Naive B cell (primary cell): Measurements from ENCODE around the gene NAA10. TPM values are rescaled to one million over a fixed set of nuclear protein-coding genes. Genes with fewer than 3 reads are reported as not detected.

Source experiments
- ATAC-seq, 2 donors: fragments of 150-1000 bp; cut with Tn5 transposase; 2 replicates each; pipeline ENCODE4 v1.10.0; 2021; ENCODE audit warnings: low read depth in 2 of 2, mild to moderate bottlenecking in 2 of 2, moderate library complexity in 2 of 2
- DNase-seq: peaks from one replicate; pipeline ENCODE4 v3.0.0; 2022
- H3K27ac Mint-ChIP-seq, 6 donors: one replicate each; pipeline ENCODE4 v1.8.0; 2020 to 2022; ENCODE audit warnings: mild to moderate bottlenecking in 6 of 6, mixed read lengths in 6 of 6, moderate library complexity in 5 of 6, inconsistent platforms in 2 of 6
- H3K27me3 Mint-ChIP-seq, 3 donors: one replicate each; pipeline ENCODE4 v1.8.0; 2021 to 2022; ENCODE audit warnings: mixed read lengths in 3 of 3, mild to moderate bottlenecking in 1 of 3
- H3K36me3 Mint-ChIP-seq, 2 donors: one replicate each; pipeline ENCODE4 v1.8.0; 2020 to 2022; ENCODE audit warnings: mixed read lengths in 2 of 2, inconsistent platforms in 1 of 2, mild to moderate bottlenecking in 1 of 2
- H3K4me1 Mint-ChIP-seq, 3 donors: one replicate each; pipeline ENCODE4 v1.8.0; 2020 to 2022; ENCODE audit warnings: mixed read lengths in 3 of 3, inconsistent platforms in 1 of 3, mild to moderate bottlenecking in 1 of 3, moderate library complexity in 1 of 3
- H3K4me3 Mint-ChIP-seq, 8 donors: one replicate each; pipeline ENCODE4 v1.8.0; 2020 to 2022; ENCODE audit warnings: mild to moderate bottlenecking in 8 of 8, mixed read lengths in 8 of 8, moderate library complexity in 8 of 8, inconsistent platforms in 2 of 8
- H3K9me3 Mint-ChIP-seq, 7 donors: one replicate each; pipeline ENCODE4 v1.8.0; 2020 to 2022; ENCODE audit warnings: mixed read lengths in 7 of 7, mild to moderate bottlenecking in 5 of 7, inconsistent platforms in 2 of 7, moderate library complexity in 1 of 7
- polyA plus RNA-seq, 6 donors: library from polyadenylated mRNA; unstranded; fragments of 300-500 nt; fragmentation: Illumina TruSeq; gene quantifications; one replicate each; pipeline ENCODE4 v1.2.3, GENCODE V29; 2021; ENCODE audit warnings: low read depth in 6 of 6

NAA10 gene
- polyA plus RNA-seq, 6 donors from 2014 or later, result 52.6 to 98.7 (median 61.0) TPM

DNA sequence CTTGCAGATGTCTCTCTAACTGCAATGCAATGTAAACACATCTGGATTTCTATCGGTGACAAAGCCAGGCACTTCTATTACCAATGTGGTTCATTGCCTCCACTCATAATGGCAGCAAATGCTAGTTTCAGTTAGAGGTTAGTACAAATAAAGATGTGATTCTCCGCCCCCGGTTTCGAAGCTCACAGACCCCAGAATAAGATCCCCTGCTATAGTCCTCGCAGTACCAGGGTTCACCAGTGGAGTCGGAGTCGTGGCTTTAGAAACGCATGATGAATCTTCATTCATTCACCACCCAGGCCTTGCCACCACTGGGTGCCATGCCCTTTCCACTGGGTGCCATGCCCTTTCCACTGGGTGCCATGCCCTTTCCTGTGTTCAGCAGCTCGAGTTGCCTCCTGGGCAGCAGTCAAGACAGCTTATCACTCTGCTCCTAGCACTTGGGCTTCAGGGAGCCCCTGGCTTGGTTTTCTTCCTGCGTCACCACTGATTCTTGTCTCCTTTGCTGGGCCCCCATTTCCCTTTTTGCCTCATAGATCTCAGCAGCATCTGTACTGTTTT lies 3.5 kb upstream of the NAA10 start:
- ATAC-seq (no peak), DNase-seq (no peak)
- Mint-ChIP-seq H3K4me1 (peaks cover 17 to 43% (median 19%) of the 10 kb centered on the region in 3 donors), H3K36me3 (no peaks in the 10 kb centered on the region), H3K27me3 (no peaks in the 10 kb centered on the region), H3K9me3 (peaks cover 0 to 4% (median 0%) of the 10 kb centered on the region in 7 donors), H3K27ac (peak overlapping the region in 3 of 6 donors; percentile 36 to 54 (median 54)), H3K4me3 (peak overlapping the region in 2 of 8 donors; percentile 64 to 69)

DNA sequence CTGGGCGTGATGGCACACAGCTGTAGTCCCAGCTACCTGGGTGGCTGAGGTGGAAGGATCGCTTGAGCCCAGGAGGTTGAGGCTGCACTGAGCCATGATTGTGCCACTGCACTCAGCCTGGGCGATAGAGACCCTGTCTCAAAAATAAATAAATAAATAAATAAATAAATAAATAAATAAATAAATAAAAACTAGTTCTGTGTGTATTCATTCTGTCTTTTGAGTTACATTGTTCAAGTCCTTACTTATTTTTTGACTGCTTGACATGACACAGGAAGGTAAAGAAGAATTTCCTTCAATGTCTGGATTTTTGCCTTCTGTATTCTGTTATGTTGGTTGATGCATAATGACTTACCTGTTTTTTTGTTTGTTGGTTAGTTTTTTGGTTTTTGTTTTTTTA lies 2.2 kb upstream of the NAA10 start:
- DNase-seq, result no peak
- Mint-ChIP-seq H3K9me3 (peaks cover 0 to 6% (median 0%) of the 10 kb centered on the region in 7 donors), H3K36me3 (no peaks in the 10 kb centered on the region), H3K27ac (peak overlapping the region in 2 of 6 donors; percentile 29 to 35), H3K4me3 (peak overlapping the region in 2 of 8 donors; percentile 12 to 85), H3K27me3 (no peaks in the 10 kb centered on the region), H3K4me1 (peaks cover 19 to 41% (median 19%) of the 10 kb centered on the region in 3 donors)
- ATAC-seq, result no peak

DNA sequence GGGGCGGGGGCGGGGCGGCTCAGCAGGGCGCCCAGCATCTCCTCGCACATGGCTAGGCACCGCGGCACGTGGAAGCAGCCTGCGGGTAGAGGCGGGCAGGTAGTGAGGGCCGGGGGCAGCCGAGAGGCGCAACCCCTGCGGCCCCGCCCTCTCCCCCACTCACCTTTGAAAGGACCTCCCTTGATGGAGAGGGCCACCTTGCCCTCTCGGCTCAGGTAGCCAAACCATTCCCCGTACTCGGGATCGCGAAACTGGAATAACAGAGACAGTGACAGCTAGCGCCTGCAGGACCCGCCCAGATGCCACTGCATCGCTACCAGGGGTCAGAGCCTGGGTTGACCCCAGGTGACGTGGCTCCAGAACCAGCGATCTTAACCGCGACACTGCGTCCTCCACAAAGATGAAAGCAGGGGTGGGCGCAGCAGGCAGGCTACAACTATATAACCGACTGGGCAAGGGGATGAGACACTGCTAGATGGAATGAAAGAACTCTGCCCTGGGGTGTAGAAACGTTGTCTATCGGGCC lies 552 bp upstream of the NAA10 start:
- peak overlapping the region in 3 of 6 donors; percentile 70 to 91 (median 76) for H3K27ac Mint-ChIP-seq
- peaks cover 0 to 6% (median 0%) of the 10 kb centered on the region in 7 donors for H3K9me3 Mint-ChIP-seq
- H3K27me3 Mint-ChIP-seq, result no peaks in the 10 kb centered on the region
- no peak for ATAC-seq
- H3K36me3 Mint-ChIP-seq, result peaks cover 0 to 11% of the 10 kb centered on the region in 2 donors
- no peak for DNase-seq
- H3K4me1 Mint-ChIP-seq, result peaks cover 20 to 39% (median 21%) of the 10 kb centered on the region in 3 donors
- peak overlapping the region; percentile 69 to 88 (median 78) for H3K4me3 Mint-ChIP-seq

DNA sequence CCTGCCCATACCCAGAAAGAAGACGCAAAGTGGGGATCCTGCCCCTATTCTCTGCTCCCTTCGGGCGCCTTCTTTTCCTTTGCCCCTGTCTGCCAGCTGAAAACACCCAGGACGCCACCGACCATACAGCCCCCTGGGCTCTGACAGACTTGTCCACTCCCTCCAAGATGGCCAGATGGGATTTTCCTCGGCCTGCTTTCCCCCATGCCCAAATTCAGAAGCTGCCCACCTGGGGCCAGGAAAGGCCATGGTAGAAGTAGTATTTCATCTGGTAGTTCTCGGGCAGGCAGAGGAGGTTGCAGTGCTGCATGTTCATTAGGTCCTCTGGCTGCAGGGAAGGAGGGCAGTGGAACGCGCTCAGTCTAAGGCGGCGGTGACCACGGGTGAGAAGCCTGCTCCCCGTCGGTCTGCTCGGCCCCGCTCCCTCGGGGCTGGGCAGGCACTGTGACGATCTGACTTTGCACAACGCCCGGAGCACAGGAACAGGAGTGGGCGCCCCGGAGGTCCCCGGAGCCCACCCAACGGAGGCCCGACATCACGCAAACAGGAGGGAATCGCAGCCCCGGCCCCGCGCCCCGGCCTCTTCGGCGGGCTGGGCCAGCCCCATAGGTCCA lies 582 bp downstream of the NAA10 start:
- DNase-seq (no peak), ATAC-seq (peak; percentile 6 to 20)
- H3K9me3 Mint-ChIP-seq, result peaks cover 0 to 6% (median 0%) of the 10 kb centered on the region in 7 donors
- no peaks in the 10 kb centered on the region for H3K27me3 Mint-ChIP-seq
- peaks cover 0 to 11% of the 10 kb centered on the region in 2 donors for H3K36me3 Mint-ChIP-seq
- peaks cover 20 to 35% (median 23%) of the 10 kb centered on the region in 3 donors for H3K4me1 Mint-ChIP-seq
- H3K4me3 Mint-ChIP-seq, result peak overlapping the region; percentile 78 to 92 (median 88)
- H3K27ac Mint-ChIP-seq, result peak overlapping the region; percentile 69 to 94 (median 81)

DNA sequence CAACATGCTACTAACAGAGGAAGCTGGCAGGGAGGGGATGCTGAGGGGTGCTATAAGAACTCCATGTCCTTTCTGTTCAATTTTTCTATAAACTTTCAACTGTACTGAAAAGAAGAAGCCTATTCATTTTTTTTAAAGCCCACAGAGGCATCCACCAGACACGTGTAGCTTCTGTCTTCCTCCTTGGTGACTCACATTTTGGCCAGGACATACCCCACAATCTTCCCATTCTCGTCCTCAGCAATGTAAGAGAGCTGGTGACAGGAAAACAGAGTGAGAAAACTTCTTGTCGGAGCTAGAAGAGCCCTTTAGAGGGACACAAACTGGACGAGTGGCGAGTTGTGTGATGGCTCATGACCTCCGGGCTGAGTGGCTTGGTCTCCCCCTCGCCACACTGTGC lies 1.1 kb downstream of the NAA10 start:
- Mint-ChIP-seq H3K4me3 (peak overlapping the region; percentile 78 to 92 (median 88)), H3K9me3 (peaks cover 0 to 6% (median 0%) of the 10 kb centered on the region in 7 donors), H3K27ac (peak overlapping the region in 5 of 6 donors; percentile 18 to 94 (median 81)), H3K36me3 (peaks cover 0 to 11% of the 10 kb centered on the region in 2 donors), H3K4me1 (peaks cover 20 to 39% (median 26%) of the 10 kb centered on the region in 3 donors), H3K27me3 (no peaks in the 10 kb centered on the region)
- no peak for ATAC-seq
- DNase-seq, result no peak

DNA sequence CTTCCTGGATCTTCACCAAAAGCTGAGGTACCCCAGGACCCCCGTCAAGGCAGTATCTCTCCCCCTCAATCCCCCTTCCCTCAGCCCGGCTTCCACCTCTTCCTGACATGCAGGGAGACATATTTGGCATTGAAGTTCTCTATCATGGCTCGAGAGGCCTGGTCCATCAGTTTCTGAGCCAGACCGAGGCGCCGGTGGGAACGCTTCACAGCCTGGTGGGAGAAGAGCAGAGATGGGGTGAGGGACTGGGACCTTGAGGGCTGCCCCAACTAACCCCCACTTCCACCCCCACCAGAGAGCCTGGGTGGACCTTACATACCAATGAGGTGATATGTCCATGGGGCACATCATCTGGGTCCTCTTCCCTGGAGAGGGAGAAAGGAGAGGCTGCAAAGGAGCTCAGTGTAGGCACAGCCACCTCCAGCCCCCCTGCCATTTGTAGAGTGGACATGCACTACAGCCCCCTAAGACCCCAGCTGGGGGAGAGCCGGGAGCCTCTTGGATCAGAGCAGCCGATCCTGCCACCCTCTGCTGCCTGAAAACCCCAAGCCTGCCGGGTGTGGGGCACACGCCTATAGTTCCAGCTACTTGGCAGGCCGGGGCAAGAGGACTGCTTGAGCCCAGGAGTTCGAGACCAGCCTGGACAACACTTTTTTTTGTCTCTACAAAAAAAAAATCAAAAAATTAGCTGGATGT lies 2.5 kb downstream of the NAA10 start:
- Mint-ChIP-seq H3K9me3 (peaks cover 0 to 6% (median 0%) of the 10 kb centered on the region in 7 donors), H3K27me3 (no peaks in the 10 kb centered on the region), H3K4me3 (peak overlapping the region in 3 of 8 donors; percentile 15 to 87 (median 51)), H3K27ac (peak overlapping the region in 1 of 6 donors; percentile 50), H3K4me1 (peaks cover 22 to 42% (median 31%) of the 10 kb centered on the region in 3 donors), H3K36me3 (peaks cover 0 to 11% of the 10 kb centered on the region in 2 donors)
- DNase-seq, result no peak
- no peak for ATAC-seq

DNA sequence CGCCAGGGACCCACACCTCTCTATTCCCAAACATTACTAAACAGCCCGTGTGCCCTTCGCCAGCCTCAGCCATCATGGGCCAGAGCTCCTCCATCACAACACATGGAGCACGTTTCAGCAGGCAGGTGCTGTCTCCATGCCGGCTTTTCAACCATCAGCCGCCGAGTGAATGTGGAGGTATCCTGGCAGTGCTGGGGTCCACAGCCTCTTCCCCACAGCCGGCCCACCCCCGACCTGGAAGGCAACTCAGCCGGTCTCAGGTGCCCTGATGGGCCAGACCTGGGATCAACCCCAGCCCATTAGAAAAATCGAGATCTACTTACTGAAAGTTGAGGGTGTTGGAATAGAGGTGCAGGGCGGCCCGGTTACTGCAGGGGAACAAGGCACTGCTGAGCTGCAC lies 3.1 kb downstream of the NAA10 start:
- peaks cover 29 to 49% (median 35%) of the 10 kb centered on the region in 3 donors for H3K4me1 Mint-ChIP-seq
- H3K27ac Mint-ChIP-seq, result peak overlapping the region in 4 of 6 donors; percentile 13 to 92 (median 46)
- DNase-seq (no peak), ATAC-seq (no peak)
- peaks cover 0 to 11% of the 10 kb centered on the region in 2 donors for H3K36me3 Mint-ChIP-seq
- no peaks in the 10 kb centered on the region for H3K27me3 Mint-ChIP-seq
- H3K4me3 Mint-ChIP-seq, result peak overlapping the region in 2 of 8 donors; percentile 24 to 43
- peaks cover 0 to 6% (median 0%) of the 10 kb centered on the region in 7 donors for H3K9me3 Mint-ChIP-seq

DNA sequence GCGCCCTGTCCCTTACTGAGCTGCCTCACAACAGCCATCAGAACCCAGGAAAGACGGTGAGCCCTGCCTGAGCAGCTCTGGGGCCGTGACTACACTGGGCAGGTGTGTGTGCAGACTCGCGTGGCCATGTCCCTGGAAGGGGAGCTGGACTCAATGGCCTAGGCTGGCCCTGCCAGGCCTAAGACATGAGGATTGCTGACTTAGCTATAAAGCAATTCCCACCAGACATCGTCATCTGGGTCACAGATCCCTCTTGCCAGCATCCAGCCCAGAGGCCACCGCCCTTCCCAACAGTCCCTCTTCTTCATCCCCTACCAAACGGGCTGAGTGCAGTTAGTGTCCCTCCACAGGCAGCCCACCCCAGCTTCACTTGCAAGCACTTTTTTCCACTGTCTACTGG lies 3.7 kb downstream of the NAA10 start:
- peaks cover 0 to 11% of the 10 kb centered on the region in 2 donors for H3K36me3 Mint-ChIP-seq
- H3K27ac Mint-ChIP-seq, result peak overlapping the region in 3 of 6 donors; percentile 42 to 74 (median 52)
- no peaks in the 10 kb centered on the region for H3K27me3 Mint-ChIP-seq
- ATAC-seq, result no peak
- H3K4me3 Mint-ChIP-seq, result no peak overlapping the region
- no peak for DNase-seq
- H3K9me3 Mint-ChIP-seq, result peaks cover 0 to 3% (median 0%) of the 10 kb centered on the region in 7 donors
- H3K4me1 Mint-ChIP-seq, result peaks cover 33 to 49% (median 35%) of the 10 kb centered on the region in 3 donors

DNA sequence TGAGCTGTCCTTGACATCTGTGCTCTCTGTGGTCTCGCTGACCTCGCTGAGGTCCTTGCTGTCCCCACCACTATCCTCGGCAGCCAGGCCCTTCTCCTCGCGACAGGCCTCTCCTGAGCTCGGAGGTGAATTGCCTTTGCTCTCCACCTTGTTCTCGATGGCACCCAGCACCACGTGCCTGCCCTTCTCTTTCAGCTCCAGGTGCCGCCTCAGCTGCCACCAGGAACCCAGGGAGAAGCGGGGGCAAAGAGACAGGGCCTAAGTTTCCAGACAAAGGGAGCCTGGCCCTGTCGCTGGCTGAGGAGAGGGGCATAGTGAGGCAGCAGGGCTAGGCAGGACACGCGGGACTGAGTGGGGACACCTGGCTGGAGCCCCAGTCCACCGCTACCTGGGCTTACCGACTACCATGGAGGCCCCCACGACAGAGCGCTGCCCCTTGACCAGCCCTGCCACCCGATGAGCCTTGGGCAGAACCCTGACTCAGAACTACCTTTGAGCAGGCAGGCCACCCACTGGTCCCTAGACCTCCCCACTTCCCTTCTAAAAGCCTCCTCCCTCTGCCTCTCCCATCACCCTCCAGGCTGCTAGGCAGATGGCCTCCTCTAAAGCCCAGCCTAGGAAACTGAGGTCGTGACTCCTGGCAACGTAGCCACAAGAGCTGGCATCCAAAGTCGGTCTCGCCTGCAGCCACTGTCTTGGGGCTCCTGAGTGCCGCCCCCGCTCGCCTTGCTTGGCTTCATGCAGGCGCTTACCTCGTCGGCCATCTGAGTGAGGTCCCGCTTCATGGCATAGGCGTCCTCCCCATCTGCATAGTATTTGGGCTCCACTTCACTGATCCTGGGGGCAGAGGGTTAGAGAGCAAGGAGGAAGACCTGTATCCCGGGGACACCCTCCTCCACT lies 4.6 kb downstream of the NAA10 start:
- Mint-ChIP-seq H3K27ac (peak overlapping the region in 5 of 6 donors; percentile 42 to 99 (median 90)), H3K4me1 (peaks cover 33 to 46% (median 41%) of the 10 kb centered on the region in 3 donors)
- no peak for DNase-seq

DNA sequence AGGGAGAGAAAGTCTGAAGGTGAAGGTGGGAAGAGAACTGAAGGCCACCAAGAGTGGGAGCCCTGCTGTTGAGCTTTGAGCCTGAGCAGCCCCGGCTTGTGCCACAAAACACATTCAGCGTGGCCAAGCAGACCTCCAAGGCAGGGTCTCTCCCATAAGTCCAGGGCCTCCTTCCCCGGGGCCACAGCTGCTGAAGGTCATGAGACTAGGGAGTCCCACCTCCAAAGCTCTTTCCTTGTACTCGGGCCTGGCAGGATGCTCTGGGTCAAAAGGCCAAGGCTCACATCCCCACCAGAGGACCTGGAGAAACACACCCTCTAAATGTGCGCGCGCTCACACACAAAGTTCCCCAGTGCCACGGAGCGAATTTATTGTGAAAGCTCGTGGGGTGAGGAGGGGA lies 5.3 kb downstream of the NAA10 start:
- H3K4me1 Mint-ChIP-seq, result peaks cover 36 to 53% (median 48%) of the 10 kb centered on the region in 3 donors

More for the DNA sequence above, 4.6 kb downstream of the NAA10 start:
- Mint-ChIP-seq H3K9me3 (peaks cover 0 to 3% (median 0%) of the 10 kb centered on the region in 7 donors), H3K4me3 (peak overlapping the region in 2 of 8 donors; percentile 12 to 43), H3K27me3 (no peaks in the 10 kb centered on the region), H3K36me3 (peaks cover 0 to 11% of the 10 kb centered on the region in 2 donors)
- ATAC-seq, result no peak

DNA sequence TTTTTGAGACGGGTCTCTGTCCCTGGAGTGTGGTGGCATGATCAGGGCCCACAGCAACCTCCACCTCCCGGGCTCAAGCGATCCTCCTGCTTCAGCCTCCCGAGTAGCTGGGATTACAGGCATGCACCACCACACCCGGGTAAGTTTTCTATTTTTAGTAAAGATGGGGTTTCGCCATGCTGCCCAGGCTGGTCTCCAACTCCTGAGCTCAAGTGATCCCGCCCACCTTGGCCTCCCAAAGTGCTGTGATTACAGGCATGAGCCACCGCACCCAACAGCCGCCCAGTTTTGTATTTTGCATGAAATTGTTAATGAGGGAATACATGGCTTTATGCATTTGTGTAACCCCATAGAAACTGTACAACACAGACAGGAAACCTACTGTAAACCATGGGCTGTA lies 6.0 kb downstream of the NAA10 start:
- no peaks in the 10 kb centered on the region for H3K27me3 Mint-ChIP-seq
- DNase-seq (no peak), ATAC-seq (no peak)
- peaks cover 0 to 11% of the 10 kb centered on the region in 2 donors for H3K36me3 Mint-ChIP-seq
- H3K9me3 Mint-ChIP-seq, result peaks cover 0 to 2% (median 0%) of the 10 kb centered on the region in 7 donors
- H3K4me3 Mint-ChIP-seq, result peak overlapping the region in 7 of 8 donors; percentile 63 to 97 (median 92)
- peak overlapping the region in 4 of 6 donors; percentile 73 to 99 (median 99) for H3K27ac Mint-ChIP-seq
- H3K4me1 Mint-ChIP-seq, result peaks cover 38 to 56% (median 49%) of the 10 kb centered on the region in 3 donors

More for the DNA sequence above, 5.3 kb downstream of the NAA10 start:
- Mint-ChIP-seq H3K4me3 (peak overlapping the region in 3 of 8 donors; percentile 12 to 97 (median 59)), H3K9me3 (peaks cover 0 to 3% (median 0%) of the 10 kb centered on the region in 7 donors), H3K27ac (peak overlapping the region in 5 of 6 donors; percentile 14 to 99 (median 73)), H3K36me3 (peaks cover 0 to 11% of the 10 kb centered on the region in 2 donors), H3K27me3 (no peaks in the 10 kb centered on the region)
- DNase-seq (no peak), ATAC-seq (no peak)
